Suprapubic skin (tissue), 4 donors: ENCODE measurements around the gene ZNF550. TPM values are rescaled to one million over a fixed set of nuclear protein-coding genes. Genes with fewer than 3 reads are reported as not detected.

Experiments used
- DNase-seq, 2 donors: peaks; one replicate each; pipeline ENCODE4 v3.0.0-alpha.2; 2019; ENCODE audit warnings: low spot score in 2 of 2
- H3K27ac ChIP-seq: fragments of 200-600 bp; sonication (generic); one replicate; pipeline ENCODE4 v1.5.1; 2019
- H3K27me3 ChIP-seq: fragments of 200-600 bp; sonication (generic); one replicate; pipeline ENCODE4 v1.5.1; 2019
- H3K36me3 ChIP-seq: fragments of 200-600 bp; sonication (generic); one replicate; pipeline ENCODE4 v1.5.1; 2019
- H3K4me1 ChIP-seq: fragments of 200-600 bp; sonication (generic); one replicate; pipeline ENCODE4 v1.5.1; 2019
- H3K4me3 ChIP-seq: fragments of 200-600 bp; sonication (generic); one replicate; pipeline ENCODE4 v1.5.1; 2019; ENCODE audit warnings: mild to moderate bottlenecking
- H3K9me3 ChIP-seq: fragments of 200-600 bp; sonication (generic); one replicate; pipeline ENCODE4 v1.5.1; 2019
- CTCF ChIP-seq, 2 donors: fragments of 200-600 bp in 1 of 2; fragments of 450-650 bp in 1 of 2; sonication (generic) in 1 of 2; IDR thresholded peaks; one replicate each; pipeline ENCODE4 v1.5.1; 2016 to 2019; ENCODE audit warnings: antibody characterized with exemption in 2 of 2, mild to moderate bottlenecking in 1 of 2, moderate library complexity in 1 of 2
- EP300 ChIP-seq: sonication (generic); formaldehyde crosslinking; IDR thresholded peaks from one replicate; pipeline ENCODE4 v1.6.1; 2017; ENCODE audit warnings: antibody characterized with exemption
- POLR2A ChIP-seq, 2 donors: fragments of 450-650 bp; IDR thresholded peaks; one replicate each; pipeline ENCODE4 v1.6.1; 2017; ENCODE audit warnings: antibody characterized with exemption in 2 of 2, mild to moderate bottlenecking in 2 of 2, moderate library complexity in 2 of 2
- POLR2AphosphoS5 ChIP-seq, 3 donors: sonication (generic); formaldehyde crosslinking; IDR thresholded peaks; one replicate each; pipeline ENCODE4 v1.6.1; 2017; ENCODE audit warnings: antibody characterized with exemption in 3 of 3
- WGBS: methylation state at CpG from one replicate; pipeline ENCODE4 v1.1.5; 2018; 5-methylcytosine and 5-hydroxymethylcytosine counted together
- total RNA-seq, 4 donors: library from RNA; depleted of rRNA; stranded (reverse); fragments of >200 nt; gene quantifications; one replicate each; pipeline ENCODE4 v1.1.0, GENCODE V29; 2016

The ZNF550 gene
- total RNA-seq, 4 donors from 2014 or later = 6.6 to 21.9 (median 11.3) TPM

GRCh38 chr19:57570707-57571106 is 11.0 kb upstream of the ZNF550 start:
- no peak overlapping the region for H3K4me3 ChIP-seq
- H3K36me3 ChIP-seq = peaks cover 41% of the 10 kb centered on the region
- TF ChIP-seq POLR2A (IDR thresholded peaks at IDR 0.05) (no peak), EP300 (no peak), CTCF (IDR thresholded peaks at IDR 0.05) (no peak), POLR2AphosphoS5 (IDR thresholded peaks at IDR 0.05) (no peak)
- H3K27me3 ChIP-seq = no peaks in the 10 kb centered on the region
- no peaks in the 10 kb centered on the region for H3K4me1 ChIP-seq
- H3K27ac ChIP-seq = no peak overlapping the region
- DNase-seq = no peak
- H3K9me3 ChIP-seq = peaks cover 96% of the 10 kb centered on the region

- Histone ChIP-seq H3K27me3 (no peaks in the 10 kb centered on the region), H3K36me3 (peaks cover under 1% of the 10 kb centered on the region), H3K4me1 (no peaks in the 10 kb centered on the region), H3K4me3 (no peak overlapping the region), H3K27ac (no peak overlapping the region), H3K9me3 (peaks cover 77% of the 10 kb centered on the region)
- TF ChIP-seq POLR2AphosphoS5 (IDR thresholded peaks at IDR 0.05) (no peak), CTCF (IDR thresholded peaks at IDR 0.05) (no peak), EP300 (no peak), POLR2A (IDR thresholded peaks at IDR 0.05) (no peak)
- 64% methylated on average over 7 of the region's 7 CpGs for WGBS
- no peak for DNase-seq
Observed at GRCh38 chr19:57566396-57567265, 7.0 kb upstream of the ZNF550 start.

GRCh38 chr19:57563547-57563946 is 3.9 kb upstream of the ZNF550 start:
- H3K27me3 ChIP-seq = no peaks in the 10 kb centered on the region
- H3K4me3 ChIP-seq = no peak overlapping the region
- H3K9me3 ChIP-seq = peaks cover 49% of the 10 kb centered on the region
- no peak for DNase-seq
- no peak for TF ChIP-seq POLR2A (IDR thresholded peaks at IDR 0.05)
- TF ChIP-seq POLR2AphosphoS5 (IDR thresholded peaks at IDR 0.05) = no peak
- TF ChIP-seq CTCF (IDR thresholded peaks at IDR 0.05) = no peak
- no peak for TF ChIP-seq EP300
- H3K27ac ChIP-seq = no peak overlapping the region
- 68% methylated on average over 1 of the region's 1 CpG for WGBS
- H3K36me3 ChIP-seq = no peaks in the 10 kb centered on the region
- peaks cover 13% of the 10 kb centered on the region for H3K4me1 ChIP-seq

- H3K4me1 ChIP-seq = peaks cover 17% of the 10 kb centered on the region
- peak overlapping the region; percentile 0 for H3K27ac ChIP-seq
- peak overlapping the region; percentile 67 for H3K4me3 ChIP-seq
- no peaks in the 10 kb centered on the region for H3K27me3 ChIP-seq
- TF ChIP-seq CTCF (IDR thresholded peaks at IDR 0.05) = no peak
- no peak for TF ChIP-seq EP300
- no peak for TF ChIP-seq POLR2AphosphoS5 (IDR thresholded peaks at IDR 0.05)
- no peak for TF ChIP-seq POLR2A (IDR thresholded peaks at IDR 0.05)
- peaks cover 20% of the 10 kb centered on the region for H3K36me3 ChIP-seq
- WGBS = 14% methylated on average over 14 of the region's 23 CpGs
- peaks cover 16% of the 10 kb centered on the region for H3K9me3 ChIP-seq
- peak in 1 of 2 donors; percentile 59 for DNase-seq
Observed at GRCh38 chr19:57560049-57560491, 407 bp upstream of the ZNF550 start.

- Histone ChIP-seq H3K4me1 (peaks cover 17% of the 10 kb centered on the region), H3K9me3 (peaks cover 17% of the 10 kb centered on the region), H3K27me3 (no peaks in the 10 kb centered on the region), H3K36me3 (peaks cover 30% of the 10 kb centered on the region), H3K4me3 (peak overlapping the region; percentile 67), H3K27ac (no peak overlapping the region)
- 0% methylated on average over 22 of the region's 22 CpGs for WGBS
- DNase-seq = no peak
- no peak for TF ChIP-seq CTCF (IDR thresholded peaks at IDR 0.05)
- TF ChIP-seq POLR2AphosphoS5 (IDR thresholded peaks at IDR 0.05) = no peak
- TF ChIP-seq EP300 = no peak
- TF ChIP-seq POLR2A (IDR thresholded peaks at IDR 0.05) = no peak
Observed at GRCh38 chr19:57559008-57559403, 657 bp downstream of the ZNF550 start.
